GM18861 (cell line): ENCODE results near the gene CCT7.

Experiments
- ATAC-seq: cut with Tn5 transposase; IDR thresholded peaks from one replicate; pipeline ENCODE4 v1.9.1; 2021; ENCODE audit not compliant: unreplicated experiment

Gene CCT7

DNA sequence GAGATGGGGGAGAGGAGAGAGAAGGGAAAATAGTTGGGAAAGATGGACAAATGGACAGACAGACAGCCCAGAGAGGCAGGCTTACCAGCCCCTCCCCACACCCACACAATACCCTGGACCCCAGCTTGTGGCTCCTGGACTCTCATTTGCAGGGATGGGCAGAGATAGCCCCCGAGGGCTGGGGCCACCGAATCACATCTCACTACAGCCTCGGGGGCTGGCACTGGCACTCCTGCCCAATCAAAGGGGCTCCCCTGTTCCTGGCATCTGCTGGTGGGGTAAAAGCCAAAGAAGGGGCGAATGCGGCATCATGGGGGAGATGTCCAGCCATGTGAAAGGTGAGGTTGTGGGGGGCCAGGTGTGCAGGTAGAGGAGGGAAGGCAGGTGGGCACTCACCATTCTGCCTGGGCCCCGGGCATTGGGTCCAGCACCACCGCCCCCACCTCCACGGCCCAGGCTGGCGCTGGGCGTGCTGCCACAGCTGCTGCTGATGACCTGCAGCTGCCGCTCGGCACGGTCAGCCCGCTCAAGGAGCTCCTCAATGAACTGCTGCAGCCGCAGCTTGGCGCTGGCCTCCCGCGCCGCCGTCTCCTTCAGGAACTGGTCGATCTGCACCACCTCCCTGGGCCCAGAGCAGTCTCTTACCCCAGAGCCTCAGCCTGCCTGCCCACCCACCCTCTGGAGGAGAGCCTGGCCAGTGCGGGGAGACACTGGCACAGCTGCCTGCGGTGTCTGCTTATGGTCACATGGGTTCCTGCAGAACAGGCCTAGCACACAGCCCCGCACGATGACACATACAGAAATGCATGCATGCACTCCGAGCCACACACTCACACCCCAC, 32.2 kb downstream of the CCT7 start:
- no peak for ATAC-seq

DNA sequence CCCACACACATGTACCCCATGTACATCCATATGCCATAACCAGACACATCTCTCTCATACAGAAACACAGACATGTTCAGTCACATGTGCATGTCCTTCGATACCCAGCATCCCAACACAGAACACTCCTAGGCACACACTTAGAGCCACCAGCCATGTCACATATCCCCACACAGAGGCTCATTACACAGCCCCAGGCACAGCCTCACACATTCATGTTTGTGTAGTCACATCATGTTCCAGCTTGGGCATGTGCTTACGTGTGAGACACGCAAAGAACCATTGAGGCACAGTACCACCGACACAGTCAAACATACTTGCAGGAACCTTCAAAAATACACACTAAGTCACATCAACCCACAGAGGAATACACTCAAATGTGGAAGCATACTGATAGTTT, 32.9 kb downstream of the CCT7 start:
- no peak for ATAC-seq

- ATAC-seq, result no peak
Measured at GRCh38 chr2:73268366-73268829, 34.3 kb downstream of the CCT7 start.

DNA sequence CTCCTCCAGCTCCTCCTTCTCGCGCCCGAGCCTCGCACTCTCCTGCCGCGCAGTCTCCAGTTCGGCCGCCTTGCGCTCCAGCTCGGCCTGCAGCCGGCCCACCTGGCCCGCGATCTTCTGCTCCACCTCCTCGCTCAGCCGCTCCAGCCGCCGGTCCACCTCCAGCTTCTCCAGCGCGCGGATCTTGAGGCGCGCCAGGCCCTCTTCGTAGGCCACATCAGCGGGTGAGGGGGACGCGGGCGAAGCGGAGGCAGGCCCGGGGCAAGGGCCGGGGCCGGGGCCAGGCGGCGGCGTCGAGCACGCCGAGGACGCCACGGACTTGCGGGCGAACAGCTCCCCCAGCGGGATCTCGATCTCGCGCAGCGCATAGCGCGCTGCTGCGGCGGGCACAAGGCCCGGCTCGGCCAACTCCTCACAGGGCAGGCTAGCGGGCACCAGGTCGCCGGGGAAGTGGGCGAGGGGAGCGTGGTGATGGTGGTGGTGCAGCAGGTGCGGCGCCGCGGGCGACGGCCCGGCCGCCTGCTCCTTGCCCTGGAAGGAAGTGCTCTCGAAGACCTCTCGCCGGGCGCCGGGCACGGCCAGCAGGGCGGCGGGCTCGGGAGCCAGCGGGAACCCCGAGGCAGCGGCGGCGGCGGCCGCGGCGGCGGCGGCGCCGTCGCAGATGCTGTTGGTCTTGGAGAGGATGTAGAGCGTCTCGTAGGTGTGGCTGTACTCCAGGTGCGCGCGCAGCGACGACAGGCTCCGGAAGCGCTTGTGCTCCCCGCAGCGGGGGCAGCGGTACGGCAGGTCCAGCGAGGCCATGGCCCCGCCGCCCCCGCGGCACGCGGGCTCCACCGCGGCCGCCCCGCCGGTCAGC, 35.0 kb downstream of the CCT7 start:
- ATAC-seq, result no peak

GRCh38 chr2:73269686-73270465, 35.8 kb downstream of the CCT7 start:
- no peak for ATAC-seq

DNA sequence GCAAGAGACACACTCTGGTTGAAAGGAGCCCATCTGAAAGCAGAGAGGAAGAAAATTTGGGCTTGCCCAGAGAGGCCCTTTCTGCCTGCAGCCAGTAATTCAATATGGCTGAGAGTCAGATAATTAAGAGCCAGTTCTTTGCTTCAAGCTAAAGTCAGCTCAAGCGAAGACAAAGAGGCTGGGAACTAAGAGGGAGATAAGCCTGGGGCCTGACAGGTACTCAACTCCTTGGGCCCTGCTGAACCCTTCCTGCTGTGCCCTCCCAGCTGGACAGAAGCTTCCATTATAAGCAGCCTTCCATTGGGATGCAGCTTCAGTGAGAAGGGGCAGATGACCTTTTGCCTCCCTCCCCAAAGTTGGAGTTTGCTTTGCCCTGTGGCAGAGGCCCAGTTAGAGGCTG, 38.2 kb downstream of the CCT7 start:
- no peak for ATAC-seq

- no peak for ATAC-seq
Measured at GRCh38 chr2:73279852-73280251, 45.7 kb downstream of the CCT7 start.

DNA sequence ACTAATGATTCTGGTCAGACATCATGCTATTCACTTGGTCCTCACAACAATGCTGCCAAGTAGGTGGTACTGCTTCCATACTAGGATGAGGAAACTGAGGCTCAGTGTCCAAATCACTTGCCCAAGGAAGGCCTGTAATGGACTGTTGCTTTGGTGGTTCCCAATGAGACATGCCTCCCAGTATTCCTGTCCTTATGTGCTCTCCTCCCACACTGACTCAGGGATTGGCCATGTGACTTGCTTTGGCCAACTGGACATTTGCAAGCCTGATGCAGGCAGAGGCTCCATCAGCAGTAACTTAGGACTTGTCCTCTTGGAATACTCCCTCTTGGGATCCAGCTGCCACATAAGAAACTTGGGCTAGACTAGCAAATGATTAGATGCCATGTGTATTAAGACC, 47.1 kb downstream of the CCT7 start:
- ATAC-seq, result no peak

GRCh38 chr2:73282924-73283544, 48.9 kb downstream of the CCT7 start:
- ATAC-seq, result no peak

- no peak for ATAC-seq
Measured at GRCh38 chr2:73283545-73284295, 49.6 kb downstream of the CCT7 start.

DNA sequence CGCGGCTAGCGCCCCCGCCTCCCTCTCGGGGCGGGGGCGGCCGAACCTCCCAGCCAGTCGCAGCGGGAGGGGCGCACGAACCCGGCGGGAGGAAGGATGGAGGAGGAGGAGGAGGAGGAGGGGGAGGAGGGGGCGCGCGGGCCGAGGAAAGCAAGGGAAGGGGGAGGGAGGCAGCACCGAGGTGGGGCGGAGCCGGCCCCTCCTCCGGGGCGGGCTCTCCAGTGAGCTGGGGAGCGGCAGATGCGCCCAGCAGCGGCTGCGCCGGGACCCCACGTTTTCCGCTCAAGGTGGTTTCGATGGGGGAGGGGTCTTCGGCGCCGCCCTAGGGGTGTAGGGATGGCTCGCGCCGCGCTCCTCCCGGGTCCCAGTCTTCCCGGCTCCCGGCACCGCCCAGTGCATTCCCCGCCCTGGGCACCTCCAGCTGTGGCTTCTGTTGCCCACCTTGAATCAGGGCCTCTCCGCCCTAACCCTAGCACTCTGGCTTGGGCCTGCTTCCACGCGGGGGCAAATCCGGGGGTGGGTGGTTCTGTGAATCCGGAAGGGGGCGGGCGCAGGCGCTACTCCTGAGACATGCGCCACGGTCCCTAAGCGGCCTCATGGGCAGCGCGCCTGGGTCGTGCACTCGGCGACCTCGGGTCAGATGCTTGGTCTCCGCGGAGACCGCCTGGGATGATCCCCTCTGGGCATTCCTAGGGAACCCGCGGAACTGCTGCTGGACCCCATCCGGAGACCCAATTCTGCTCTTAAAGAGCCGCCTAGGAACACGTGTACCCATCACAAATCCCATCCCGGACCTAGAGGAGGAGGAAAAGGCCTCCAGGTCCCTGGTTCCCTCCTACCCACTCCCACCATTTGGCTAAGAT, 50.4 kb downstream of the CCT7 start, which contains the start of gene FBXO41:
FBXO41 (minus strand) TSS at position 183 of the 863 bp plus-strand sequence. CDS start 14,848 bp downstream, outside the sequence.
- peak; percentile 42 for ATAC-seq

- ATAC-seq, result peak; percentile 64
Measured at GRCh38 chr2:73285159-73285739, 51.1 kb downstream of the CCT7 start.

- no peak for ATAC-seq
Measured at GRCh38 chr2:73286134-73286655, 52.1 kb downstream of the CCT7 start.

DNA sequence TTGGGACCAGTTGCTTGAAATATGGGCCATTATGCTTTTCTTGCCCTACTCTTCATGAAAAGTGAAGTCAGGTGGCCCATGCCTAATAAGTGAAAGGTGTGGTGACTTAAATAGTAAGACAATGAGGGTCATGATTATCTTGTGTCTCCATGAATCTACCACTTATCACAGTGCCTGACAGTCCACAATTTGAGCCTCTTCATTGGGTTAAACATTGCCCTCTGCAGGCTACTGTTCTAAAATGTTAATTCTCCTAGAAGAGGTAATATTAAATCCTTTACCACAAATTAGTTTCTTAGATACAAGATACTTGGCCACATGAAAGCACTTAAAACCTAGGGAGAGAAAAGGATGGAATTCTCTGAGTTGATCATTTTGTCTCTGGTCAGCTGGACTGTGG, 55.2 kb downstream of the CCT7 start:
- ATAC-seq, result no peak

- no peak for ATAC-seq
Measured at GRCh38 chr2:73290049-73290839, 56.1 kb downstream of the CCT7 start.

- no peak for ATAC-seq
Measured at GRCh38 chr2:73291093-73291460, 57.0 kb downstream of the CCT7 start.

DNA sequence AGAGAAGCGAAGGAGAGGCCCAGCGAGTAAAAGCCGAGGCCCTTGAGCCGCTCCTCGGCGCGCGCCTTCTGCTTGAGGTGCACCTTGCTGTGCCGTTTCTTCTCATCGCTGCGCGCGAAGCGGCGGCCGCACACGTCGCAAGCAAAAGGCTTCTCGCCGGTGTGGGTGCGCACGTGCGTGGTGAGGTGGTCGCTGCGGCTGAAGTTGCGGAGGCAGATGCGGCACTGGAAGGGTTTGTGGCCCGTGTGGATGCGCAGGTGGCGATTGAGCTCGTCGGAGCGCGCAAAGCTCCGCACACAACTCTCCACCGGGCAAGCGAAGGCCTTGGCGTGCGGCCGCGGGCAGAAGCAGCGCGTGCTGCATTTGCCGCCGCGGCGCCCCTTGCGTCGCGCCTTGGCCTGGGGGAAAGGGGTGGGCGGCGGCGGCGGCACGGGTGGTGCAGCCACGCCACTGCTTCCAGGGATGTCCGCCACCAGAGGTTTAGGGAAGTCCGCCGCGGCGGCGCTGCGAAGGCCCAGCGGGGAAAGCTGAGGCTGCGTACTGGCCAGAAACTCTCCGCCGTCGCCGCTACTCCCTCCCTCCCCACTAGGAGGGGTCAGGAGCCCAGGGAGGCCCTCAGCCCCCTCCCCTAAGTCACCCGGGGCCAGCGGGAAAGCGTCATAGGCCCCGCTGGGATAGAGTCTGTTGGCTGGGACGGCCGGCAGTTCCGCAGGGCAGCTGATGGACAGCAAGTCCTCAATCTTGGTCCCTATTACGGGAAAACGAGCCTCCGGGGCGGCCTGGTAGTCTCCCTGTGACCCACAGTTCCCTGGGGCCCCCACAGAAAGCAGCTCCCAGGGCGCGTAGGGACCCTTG, 57.6 kb downstream of the CCT7 start:
- no peak for ATAC-seq
